WTC11 (cell line): ENCODE data around the gene PITPNC1. TPM values are rescaled to one million over a fixed set of nuclear protein-coding genes. Genes with fewer than 3 reads are reported as not detected.

Source experiments
- ATAC-seq: fragments of 200-7000 bp; cut with Tn5 transposase; 2 replicates; pipeline ENCODE4 v1.10.0; 2021; ENCODE audit warnings: mild to moderate bottlenecking, moderate library complexity
- CTCF ChIA-PET: fragments of 300-600 bp; sonication (Branson Sonifier 250); formaldehyde crosslinking; loops from one replicate; lab custom pipeline; 2021; ENCODE audit warnings: antibody characterized with exemption; lab: Charles Lee
- POLR2A ChIA-PET: fragments of 350-600 bp; sonication (Branson Sonifier 250); formaldehyde crosslinking; loops from one replicate; lab custom pipeline; 2021; ENCODE audit warnings: antibody characterized with exemption; lab: Charles Lee
- DNase-seq: peaks from one replicate; pipeline ENCODE4 v3.0.0; 2021; ENCODE audit warnings: low spot score
- H3K27ac Mint-ChIP-seq: 2 replicates; pipeline ENCODE4 v1.8.0; 2021; ENCODE audit warnings: mixed read lengths
- H3K27me3 Mint-ChIP-seq: 2 replicates; pipeline ENCODE4 v1.8.0; 2021; ENCODE audit warnings: low read depth, mild to moderate bottlenecking, moderate library complexity, mixed read lengths
- H3K36me3 Mint-ChIP-seq: 2 replicates; pipeline ENCODE4 v1.8.0; 2021; ENCODE audit warnings: mixed read lengths
- H3K4me1 Mint-ChIP-seq: 2 replicates; pipeline ENCODE4 v1.8.0; 2022; ENCODE audit warnings: mixed read lengths
- H3K4me3 Mint-ChIP-seq: 2 replicates; pipeline ENCODE4 v1.8.0; 2021; ENCODE audit warnings: mild to moderate bottlenecking, moderate library complexity, mixed read lengths
- H3K9me3 Mint-ChIP-seq: 2 replicates; pipeline ENCODE4 v1.8.0; 2021; ENCODE audit warnings: mixed read lengths
- EMX1 ChIP-seq: fragments of 250-450 bp; sonication (Bioruptor Pico); IDR thresholded peaks from 2 replicates; pipeline ENCODE4 v1.8.0; 2021; ENCODE audit warnings: mild to moderate bottlenecking
- IRF2 ChIP-seq: sonication (generic); formaldehyde crosslinking; IDR thresholded peaks from 2 replicates; pipeline ENCODE4 v1.8.0; 2022; ENCODE audit warnings: low read depth, missing genetic modification reagents, borderline replicate concordance
- NFATC4 ChIP-seq: fragments of 250-450 bp; sonication (Bioruptor Pico); IDR thresholded peaks from 2 replicates; pipeline ENCODE4 v1.9.0; 2021; ENCODE audit warnings: mild to moderate bottlenecking
- NFYB ChIP-seq: sonication (generic); formaldehyde crosslinking; conservative IDR thresholded peaks from 2 replicates; pipeline ENCODE4 v1.8.0; 2022; ENCODE audit warnings: low read depth, missing genetic modification reagents
- NR3C1 ChIP-seq: sonication (generic); formaldehyde crosslinking; conservative IDR thresholded peaks from 2 replicates; pipeline ENCODE4 v1.8.1; 2023; ENCODE audit warnings: low read depth, mild to moderate bottlenecking, missing genetic modification reagents
- OVOL2 ChIP-seq: fragments of 250-450 bp; sonication (Bioruptor Pico); IDR thresholded peaks from 2 replicates; pipeline ENCODE4 v1.9.0; 2021; ENCODE audit warnings: mild to moderate bottlenecking, borderline replicate concordance
- RELA ChIP-seq: sonication (generic); formaldehyde crosslinking; IDR thresholded peaks from 2 replicates; pipeline ENCODE4 v1.8.1; 2022; ENCODE audit warnings: missing genetic modification reagents, mild to moderate bottlenecking, borderline replicate concordance
- SP1 ChIP-seq: sonication (generic); formaldehyde crosslinking; conservative IDR thresholded peaks from 2 replicates; pipeline ENCODE4 v1.8.1; 2022; ENCODE audit warnings: missing genetic modification reagents
- TEAD1 ChIP-seq: sonication (generic); formaldehyde crosslinking; IDR thresholded peaks from 2 replicates; pipeline ENCODE4 v1.8.0; 2022; ENCODE audit warnings: mild to moderate bottlenecking, missing genetic modification reagents
- ZBTB21 ChIP-seq: sonication (generic); formaldehyde crosslinking; IDR thresholded peaks from 2 replicates; pipeline ENCODE4 v1.8.1; 2023; ENCODE audit warnings: mild to moderate bottlenecking, missing genetic modification reagents, borderline replicate concordance
- ZNF121 ChIP-seq: sonication (generic); formaldehyde crosslinking; IDR thresholded peaks from 2 replicates; pipeline ENCODE4 v1.8.0; 2023; ENCODE audit warnings: missing genetic modification reagents
- ZNF138 ChIP-seq: sonication (generic); formaldehyde crosslinking; conservative IDR thresholded peaks from 2 replicates; pipeline ENCODE4 v1.8.1; 2022; ENCODE audit warnings: mild to moderate bottlenecking, moderate library complexity, missing genetic modification reagents
- ZNF232 ChIP-seq: sonication (generic); formaldehyde crosslinking; IDR thresholded peaks from 2 replicates; pipeline ENCODE4 v1.8.0; 2022; ENCODE audit warnings: mild to moderate bottlenecking, missing genetic modification reagents
- ZNF416 ChIP-seq: fragments of 250-450 bp; sonication (Bioruptor Pico); IDR thresholded peaks from 2 replicates; pipeline ENCODE4 v1.9.0; 2021; ENCODE audit warnings: mild to moderate bottlenecking, inconsistent platforms
- total RNA-seq: library from RNA; stranded (reverse); gene quantifications from 3 replicates; pipeline ENCODE4 v1.2.3, GENCODE V29; 2021
- TF ChIP-seq, protein P1 (sequence below): sonication (generic); formaldehyde crosslinking; conservative IDR thresholded peaks from 2 replicates; pipeline ENCODE4 v1.8.1; 2022; ENCODE audit warnings: mild to moderate bottlenecking, missing genetic modification reagents
- TF ChIP-seq, protein P2 (sequence below): fragments of 250-450 bp; sonication (Bioruptor Pico); IDR thresholded peaks from 2 replicates; pipeline ENCODE4 v1.9.0; 2021; ENCODE audit warnings: moderate library complexity, mild to moderate bottlenecking, inconsistent platforms, borderline replicate concordance
- TF ChIP-seq, protein P3 (sequence below): fragments of 250-450 bp; sonication (Bioruptor Pico); conservative IDR thresholded peaks from 2 replicates; pipeline ENCODE4 v1.9.0; 2021; ENCODE audit warnings: mild to moderate bottlenecking
- TF ChIP-seq, protein P4 (sequence below): fragments of 250-450 bp; sonication (Bioruptor Pico); IDR thresholded peaks from 2 replicates; pipeline ENCODE4 v1.9.0; 2021; ENCODE audit warnings: mild to moderate bottlenecking
- TF ChIP-seq, protein P5 (sequence below): sonication (generic); formaldehyde crosslinking; IDR thresholded peaks from 2 replicates; pipeline ENCODE4 v1.8.1; 2023; ENCODE audit warnings: mild to moderate bottlenecking, missing genetic modification reagents

The PITPNC1 gene
- total RNA-seq, 1 experiment from 2014 or later = 39.8 TPM

DNA sequence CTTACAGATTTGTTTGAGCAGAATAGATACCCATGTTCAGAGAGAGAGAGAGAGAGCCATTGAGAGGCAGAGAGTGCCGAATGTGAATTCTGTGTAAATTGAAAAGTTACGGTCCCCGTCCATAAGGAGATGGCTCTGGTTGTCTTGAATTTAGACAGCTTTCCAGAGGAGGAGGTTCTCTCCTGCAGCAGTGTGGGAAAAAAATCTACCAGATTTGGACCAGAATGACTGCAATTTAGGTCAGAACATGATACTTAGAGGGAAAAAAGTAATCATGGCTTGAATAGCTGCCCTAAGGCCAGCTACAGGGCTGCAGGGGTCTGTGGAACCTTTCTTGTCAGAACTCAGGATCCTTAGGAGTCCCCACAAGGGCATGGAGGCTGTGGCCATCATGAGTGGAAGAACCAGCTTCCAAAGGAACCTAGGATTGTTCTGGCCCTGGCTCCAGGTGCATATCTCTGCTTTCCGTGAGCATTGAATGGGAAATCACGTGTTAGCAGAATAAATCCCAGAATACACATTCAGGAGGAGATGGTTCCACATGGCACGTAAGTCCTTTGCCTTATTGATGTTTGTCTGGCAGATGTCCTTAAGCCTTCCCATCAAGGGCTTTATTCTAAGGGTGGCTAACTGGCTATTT lies 13.0 kb downstream of the PITPNC1 start:
- no peak for ATAC-seq
- no peak overlapping the region for H3K4me3 Mint-ChIP-seq
- CTCF ChIA-PET = interaction anchor here (2.1 kb wide), 1 partner anchor 85 kb away, joined by 12 read pairs; no protein-coding TSS in a partner anchor
- POLR2A ChIA-PET = no interaction called here
- H3K27ac Mint-ChIP-seq = no peak overlapping the region
- TF ChIP-seq TEAD1 (CRISPR knock-in tag) = no peak
- no peaks in the 10 kb centered on the region for H3K27me3 Mint-ChIP-seq
- H3K9me3 Mint-ChIP-seq = no peaks in the 10 kb centered on the region
- peaks cover 29% of the 10 kb centered on the region for H3K4me1 Mint-ChIP-seq
- no peak for DNase-seq
- H3K36me3 Mint-ChIP-seq = peaks cover 12% of the 10 kb centered on the region

DNA sequence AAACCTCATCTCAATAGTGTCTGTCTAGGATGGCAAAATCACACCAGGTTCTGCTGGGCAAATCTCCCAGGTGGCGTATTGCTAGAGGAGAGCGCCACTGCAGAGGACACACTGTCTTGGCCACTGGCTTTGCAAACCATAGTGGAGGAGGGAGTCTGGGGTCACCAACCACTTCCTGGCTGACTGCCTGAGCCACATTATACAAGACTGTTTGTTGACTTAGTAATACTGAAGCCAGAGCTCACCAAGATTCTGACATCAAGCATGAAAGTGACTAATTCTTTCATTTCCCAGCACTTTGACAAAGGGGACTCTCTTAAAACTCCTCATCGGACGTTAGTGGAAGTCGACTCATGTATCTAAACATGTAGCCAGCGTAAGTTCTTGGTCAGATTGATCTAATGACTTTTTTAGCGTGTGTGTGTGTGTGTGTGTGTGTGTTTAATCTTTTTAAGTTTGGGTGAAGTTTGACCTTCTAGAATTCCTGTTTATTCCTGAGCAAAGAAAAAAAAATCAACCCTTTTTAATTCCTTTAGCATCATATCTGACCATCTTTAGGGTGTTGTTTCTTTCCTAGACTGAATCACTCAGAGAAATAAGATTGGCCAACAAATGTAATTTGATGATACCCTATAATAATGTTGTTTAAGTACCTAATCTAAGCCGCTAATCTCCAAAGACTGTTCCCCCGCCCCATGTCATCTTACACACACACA lies 13.7 kb downstream of the PITPNC1 start:
- Mint-ChIP-seq H3K9me3 (no peaks in the 10 kb centered on the region), H3K36me3 (peaks cover 13% of the 10 kb centered on the region), H3K4me3 (no peak overlapping the region), H3K4me1 (peaks cover 24% of the 10 kb centered on the region), H3K27me3 (no peaks in the 10 kb centered on the region), H3K27ac (no peak overlapping the region; the same call in 1 of the 2 replicates)
- ATAC-seq = no peak
- CTCF ChIA-PET = no interaction called here
- POLR2A ChIA-PET = no interaction called here
- DNase-seq = no peak
- TF ChIP-seq NR3C1 (no peak), ZBTB21 (CRISPR knock-in tag) (no peak), ZNF416 (no peak), NFYB (no peak), EMX1 (CRISPR knock-in tag) (no peak), NFATC4 (CRISPR knock-in tag) (no peak), ZNF232 (no peak), ZNF138 (CRISPR knock-in tag) (no peak), SP1 (CRISPR knock-in tag) (no peak), OVOL2 (CRISPR knock-in tag) (no peak)
- TF ChIP-seq, protein P1, sequence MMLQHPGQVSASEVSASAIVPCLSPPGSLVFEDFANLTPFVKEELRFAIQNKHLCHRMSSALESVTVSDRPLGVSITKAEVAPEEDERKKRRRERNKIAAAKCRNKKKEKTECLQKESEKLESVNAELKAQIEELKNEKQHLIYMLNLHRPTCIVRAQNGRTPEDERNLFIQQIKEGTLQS (CRISPR knock-in tag) = no peak
- TF ChIP-seq, protein P2, sequence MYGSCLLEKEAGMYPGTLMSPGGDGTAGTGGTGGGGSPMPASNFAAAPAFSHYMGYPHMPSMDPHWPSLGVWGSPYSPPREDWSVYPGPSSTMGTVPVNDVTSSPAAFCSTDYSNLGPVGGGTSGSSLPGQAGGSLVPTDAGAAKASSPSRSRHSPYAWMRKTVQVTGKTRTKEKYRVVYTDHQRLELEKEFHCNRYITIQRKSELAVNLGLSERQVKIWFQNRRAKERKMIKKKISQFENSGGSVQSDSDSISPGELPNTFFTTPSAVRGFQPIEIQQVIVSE (CRISPR knock-in tag) = no peak

DNA sequence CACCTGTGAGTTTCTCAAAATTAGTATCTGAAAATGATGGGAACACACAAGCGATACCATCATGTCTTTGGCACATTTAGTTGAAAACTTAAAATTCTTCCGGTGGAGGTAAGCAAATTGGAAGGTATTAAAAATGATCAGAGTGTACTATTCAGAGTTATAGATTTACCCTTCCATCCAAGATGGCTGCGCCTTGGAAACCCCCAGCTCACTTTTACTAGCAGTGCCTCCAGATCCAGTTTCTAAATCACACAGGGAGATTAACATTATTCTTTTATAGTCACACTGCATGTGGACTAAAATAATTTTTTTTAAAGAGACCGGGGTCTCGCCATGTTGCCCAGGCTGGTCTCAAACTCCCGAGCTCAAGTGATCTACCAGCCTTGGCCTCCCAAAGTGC lies 15.0 kb downstream of the PITPNC1 start:
- ATAC-seq = no peak
- Mint-ChIP-seq H3K9me3 (no peaks in the 10 kb centered on the region), H3K27ac (no peak overlapping the region), H3K4me3 (no peak overlapping the region), H3K4me1 (peaks cover 17% of the 10 kb centered on the region), H3K27me3 (no peaks in the 10 kb centered on the region), H3K36me3 (peaks cover 12% of the 10 kb centered on the region)
- CTCF ChIA-PET = no interaction called here
- POLR2A ChIA-PET = no interaction called here
- DNase-seq = no peak
- no peak for TF ChIP-seq IRF2
- TF ChIP-seq, protein P1 (CRISPR knock-in tag) = no peak

DNA sequence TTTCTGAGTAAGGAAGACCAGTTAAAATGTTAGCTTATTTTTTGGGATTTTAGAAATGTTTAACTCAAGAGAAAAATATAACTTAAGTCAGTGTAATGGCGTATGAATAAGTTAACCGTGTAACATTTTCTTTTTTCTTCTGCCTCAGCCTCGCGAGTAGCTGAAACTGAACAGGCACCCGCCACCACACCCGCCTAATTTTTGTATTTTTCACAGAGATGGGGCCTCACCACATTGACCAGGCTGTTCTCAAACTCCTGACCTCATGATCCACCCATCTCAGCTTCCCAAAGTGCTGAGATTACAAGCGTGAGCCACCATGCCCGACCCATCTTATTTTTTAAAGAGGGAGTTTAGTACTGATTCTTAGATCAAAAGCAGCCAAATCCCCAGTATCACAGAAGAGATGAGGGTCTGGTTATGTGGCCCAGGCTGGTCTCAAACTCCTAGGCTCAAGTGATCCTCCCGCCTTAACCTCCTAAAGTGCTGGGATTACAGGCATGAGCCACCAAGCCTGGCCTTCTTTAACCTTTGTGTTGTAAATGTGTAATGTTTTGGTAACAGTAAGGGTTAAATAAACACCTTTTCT lies 16.8 kb downstream of the PITPNC1 start:
- Mint-ChIP-seq H3K4me1 (peaks cover 14% of the 10 kb centered on the region), H3K27ac (no peak overlapping the region; the same call in 1 of the 2 replicates), H3K36me3 (peaks cover 20% of the 10 kb centered on the region), H3K27me3 (no peaks in the 10 kb centered on the region), H3K9me3 (no peaks in the 10 kb centered on the region), H3K4me3 (no peak overlapping the region)
- DNase-seq (no peak), ATAC-seq (no peak)
- ChIA-PET POLR2A (no interaction called here), CTCF (interaction anchor here (1.7 kb wide), 1 partner anchor 15 kb away, joined by 5 read pairs; no protein-coding TSS in a partner anchor)
- TF ChIP-seq RELA (CRISPR knock-in tag) (no peak), ZNF232 (no peak), ZNF121 (CRISPR knock-in tag) (peak; percentile 56; the same call in 1 of the 2 replicates)
- TF ChIP-seq, protein P3, sequence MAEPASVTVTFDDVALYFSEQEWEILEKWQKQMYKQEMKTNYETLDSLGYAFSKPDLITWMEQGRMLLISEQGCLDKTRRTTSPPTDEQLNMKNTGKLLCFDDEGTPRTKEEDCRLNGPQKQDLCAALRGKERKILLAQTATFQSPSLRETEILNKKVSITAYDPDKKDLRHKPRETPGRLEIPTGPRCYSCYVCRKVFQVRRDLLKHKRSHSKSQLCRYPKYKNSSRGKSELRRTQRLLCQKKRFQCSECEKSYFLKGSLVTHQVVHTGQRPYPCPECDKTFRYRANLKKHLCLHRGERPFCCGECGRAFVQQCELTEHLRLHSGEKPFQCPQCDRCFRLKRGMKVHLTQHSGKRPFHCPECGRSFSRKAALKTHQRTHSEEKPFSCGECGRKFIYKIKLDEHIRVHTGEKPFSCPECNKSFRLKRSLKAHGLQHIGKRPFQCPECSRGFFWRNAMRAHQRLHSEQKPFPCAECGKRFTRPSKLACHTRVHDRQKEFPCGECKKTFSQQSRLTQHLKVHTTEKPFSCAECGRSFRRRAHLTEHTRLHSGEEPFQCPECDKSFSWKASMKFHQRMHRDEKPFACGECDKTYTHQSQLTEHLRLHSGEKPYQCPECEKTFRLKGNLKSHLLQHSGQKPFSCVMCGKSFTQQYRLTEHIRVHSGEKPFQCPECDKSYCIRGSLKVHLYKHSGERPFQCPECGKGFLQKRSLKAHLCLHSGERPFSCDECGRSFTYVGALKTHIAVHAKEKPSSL (CRISPR knock-in tag) = no peak
- TF ChIP-seq, protein P4, sequence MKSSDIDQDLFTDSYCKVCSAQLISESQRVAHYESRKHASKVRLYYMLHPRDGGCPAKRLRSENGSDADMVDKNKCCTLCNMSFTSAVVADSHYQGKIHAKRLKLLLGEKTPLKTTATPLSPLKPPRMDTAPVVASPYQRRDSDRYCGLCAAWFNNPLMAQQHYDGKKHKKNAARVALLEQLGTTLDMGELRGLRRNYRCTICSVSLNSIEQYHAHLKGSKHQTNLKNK (CRISPR knock-in tag) = no peak
- TF ChIP-seq, protein P5, sequence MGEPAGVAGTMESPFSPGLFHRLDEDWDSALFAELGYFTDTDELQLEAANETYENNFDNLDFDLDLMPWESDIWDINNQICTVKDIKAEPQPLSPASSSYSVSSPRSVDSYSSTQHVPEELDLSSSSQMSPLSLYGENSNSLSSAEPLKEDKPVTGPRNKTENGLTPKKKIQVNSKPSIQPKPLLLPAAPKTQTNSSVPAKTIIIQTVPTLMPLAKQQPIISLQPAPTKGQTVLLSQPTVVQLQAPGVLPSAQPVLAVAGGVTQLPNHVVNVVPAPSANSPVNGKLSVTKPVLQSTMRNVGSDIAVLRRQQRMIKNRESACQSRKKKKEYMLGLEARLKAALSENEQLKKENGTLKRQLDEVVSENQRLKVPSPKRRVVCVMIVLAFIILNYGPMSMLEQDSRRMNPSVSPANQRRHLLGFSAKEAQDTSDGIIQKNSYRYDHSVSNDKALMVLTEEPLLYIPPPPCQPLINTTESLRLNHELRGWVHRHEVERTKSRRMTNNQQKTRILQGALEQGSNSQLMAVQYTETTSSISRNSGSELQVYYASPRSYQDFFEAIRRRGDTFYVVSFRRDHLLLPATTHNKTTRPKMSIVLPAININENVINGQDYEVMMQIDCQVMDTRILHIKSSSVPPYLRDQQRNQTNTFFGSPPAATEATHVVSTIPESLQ (CRISPR knock-in tag) = no peak
